ENCODE data around the gene AFF3.

DNA sequence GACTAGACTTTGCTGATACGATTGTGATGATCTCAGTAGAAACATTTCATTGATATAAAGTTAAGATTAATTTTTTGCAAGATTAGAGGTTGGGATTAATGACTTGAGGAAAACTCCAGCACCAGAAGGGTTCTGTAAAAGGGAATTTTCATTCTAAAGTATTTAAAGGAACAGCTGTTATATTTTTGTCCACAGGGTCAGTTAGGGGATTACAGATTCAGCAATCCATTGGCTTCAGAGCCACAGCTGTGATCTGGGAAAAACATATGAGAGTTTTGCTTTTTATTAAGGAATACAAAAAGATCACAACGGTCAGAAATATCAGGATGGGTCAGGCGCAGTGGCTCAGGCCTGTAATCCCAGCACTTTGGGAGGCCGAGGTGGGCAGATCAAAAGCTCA is 633.0 kb downstream of the AFF3 start:
- no peak for TF ChIP-seq GABPA (IDR thresholded peaks at IDR 0.05; ENCODE audit: borderline replicate concordance, insufficient read depth, low read length)
- no peak for TF ChIP-seq POLR2AphosphoS5 (IDR thresholded peaks at IDR 0.05; ENCODE audit: low read depth, low read length)
- TF ChIP-seq ASH2L (IDR thresholded peaks at IDR 0.05; ENCODE audit: low read length), result no peak
- TF ChIP-seq, protein P1, sequence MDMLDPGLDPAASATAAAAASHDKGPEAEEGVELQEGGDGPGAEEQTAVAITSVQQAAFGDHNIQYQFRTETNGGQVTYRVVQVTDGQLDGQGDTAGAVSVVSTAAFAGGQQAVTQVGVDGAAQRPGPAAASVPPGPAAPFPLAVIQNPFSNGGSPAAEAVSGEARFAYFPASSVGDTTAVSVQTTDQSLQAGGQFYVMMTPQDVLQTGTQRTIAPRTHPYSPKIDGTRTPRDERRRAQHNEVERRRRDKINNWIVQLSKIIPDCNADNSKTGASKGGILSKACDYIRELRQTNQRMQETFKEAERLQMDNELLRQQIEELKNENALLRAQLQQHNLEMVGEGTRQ (IDR thresholded peaks at IDR 0.05; ENCODE audit: low read length), result no peak
- TF ChIP-seq EZH2 (IDR thresholded peaks at IDR 0.05; ENCODE audit: low read depth, low read length, severe bottlenecking), result no peak
- TF ChIP-seq, protein P2, sequence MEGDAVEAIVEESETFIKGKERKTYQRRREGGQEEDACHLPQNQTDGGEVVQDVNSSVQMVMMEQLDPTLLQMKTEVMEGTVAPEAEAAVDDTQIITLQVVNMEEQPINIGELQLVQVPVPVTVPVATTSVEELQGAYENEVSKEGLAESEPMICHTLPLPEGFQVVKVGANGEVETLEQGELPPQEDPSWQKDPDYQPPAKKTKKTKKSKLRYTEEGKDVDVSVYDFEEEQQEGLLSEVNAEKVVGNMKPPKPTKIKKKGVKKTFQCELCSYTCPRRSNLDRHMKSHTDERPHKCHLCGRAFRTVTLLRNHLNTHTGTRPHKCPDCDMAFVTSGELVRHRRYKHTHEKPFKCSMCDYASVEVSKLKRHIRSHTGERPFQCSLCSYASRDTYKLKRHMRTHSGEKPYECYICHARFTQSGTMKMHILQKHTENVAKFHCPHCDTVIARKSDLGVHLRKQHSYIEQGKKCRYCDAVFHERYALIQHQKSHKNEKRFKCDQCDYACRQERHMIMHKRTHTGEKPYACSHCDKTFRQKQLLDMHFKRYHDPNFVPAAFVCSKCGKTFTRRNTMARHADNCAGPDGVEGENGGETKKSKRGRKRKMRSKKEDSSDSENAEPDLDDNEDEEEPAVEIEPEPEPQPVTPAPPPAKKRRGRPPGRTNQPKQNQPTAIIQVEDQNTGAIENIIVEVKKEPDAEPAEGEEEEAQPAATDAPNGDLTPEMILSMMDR (IDR thresholded peaks at IDR 0.05; ENCODE audit: control extremely low read depth in 1 of 3, insufficient read depth in 1 of 3, low read depth in 1 of 3, low read length in 3 of 3), result no peak
- no peak for TF ChIP-seq SP2 (IDR thresholded peaks at IDR 0.05; ENCODE audit: low read length)
- no peak for TF ChIP-seq TCF12 (IDR thresholded peaks at IDR 0.05; ENCODE audit: low read depth, low read length)
- no peak for TF ChIP-seq POLR2A (IDR thresholded peaks at IDR 0.05; ENCODE audit: control extremely low read depth in 1 of 2, low read depth in 2 of 2, low read length in 2 of 2)
- no peak for TF ChIP-seq PHF8 (conservative IDR thresholded peaks at IDR 0.05; ENCODE audit: low read depth, low read length)
- no peak for TF ChIP-seq NRF1 (IDR thresholded peaks at IDR 0.05; ENCODE audit: low read depth, low read length)
- no peak for TF ChIP-seq CHD1 (IDR thresholded peaks at IDR 0.05; ENCODE audit: low read depth, low read length)
- no peak for TF ChIP-seq SP1 (IDR thresholded peaks at IDR 0.05; ENCODE audit: low read depth, low read length)
